ENCODE data around the gene CTNNA2. TPM values are rescaled to one million over a fixed set of nuclear protein-coding genes. Genes with fewer than 3 reads are reported as not detected.

The CTNNA2 gene
- total and polyA plus RNA-seq, 8 donors: 0.28 to 5.7 (median 0.44) TPM; not detected in 4

GRCh38 chr2:80147690-80148089, 634.8 kb downstream of the CTNNA2 start:
- Histone ChIP-seq H3K36me3 (no peaks in the 10 kb centered on the region), H3K9me3 (no peaks in the 10 kb centered on the region), H3K27me3 (no peaks in the 10 kb centered on the region), H3K4me3 (no peak overlapping the region), H3K4me1 (no peaks in the 10 kb centered on the region), H3K27ac (no peak overlapping the region)
- 56 to 67% (median 65%) methylated on average over 3 of the region's 3 CpGs for WGBS, 5 donors
- no peak for DNase-seq
- intact Hi-C loops (cut with DNase I; ENCODE audit: low total_unique reads): no loop called here
- TF ChIP-seq CTCF (IDR thresholded peaks at IDR 0.05) (no peak), POLR2A (IDR thresholded peaks at IDR 0.05) (no peak), EP300 (IDR thresholded peaks at IDR 0.05) (no peak)

- no peak for DNase-seq
- Histone ChIP-seq H3K27me3 (no peaks in the 10 kb centered on the region), H3K27ac (no peak overlapping the region), H3K4me3 (no peak overlapping the region), H3K36me3 (no peaks in the 10 kb centered on the region), H3K4me1 (no peaks in the 10 kb centered on the region), H3K9me3 (no peaks in the 10 kb centered on the region)
- 84 to 98% (median 95%) methylated on average over 2 of the region's 2 CpGs for WGBS, 5 donors
- TF ChIP-seq CTCF (IDR thresholded peaks at IDR 0.05) (no peak), POLR2A (IDR thresholded peaks at IDR 0.05) (no peak), EP300 (IDR thresholded peaks at IDR 0.05) (no peak), POLR2AphosphoS5 (IDR thresholded peaks at IDR 0.05) (no peak)
- intact Hi-C loops (cut with DNase I; ENCODE audit: low total_unique reads): no loop called here
Observed at GRCh38 chr2:80148906-80149305, 636.1 kb downstream of the CTNNA2 start.

- WGBS, 5 donors: 82 to 93% (median 92%) methylated on average over 1 of the region's 1 CpG
- Histone ChIP-seq H3K27me3 (no peaks in the 10 kb centered on the region), H3K4me1 (no peaks in the 10 kb centered on the region), H3K9me3 (no peaks in the 10 kb centered on the region), H3K4me3 (no peak overlapping the region), H3K27ac (no peak overlapping the region), H3K36me3 (no peaks in the 10 kb centered on the region)
- intact Hi-C loops (cut with DNase I; ENCODE audit: low total_unique reads): no loop called here
- TF ChIP-seq EP300 (IDR thresholded peaks at IDR 0.05) (no peak), POLR2A (IDR thresholded peaks at IDR 0.05) (no peak), CTCF (IDR thresholded peaks at IDR 0.05) (no peak), POLR2AphosphoS5 (IDR thresholded peaks at IDR 0.05) (no peak)
- DNase-seq: no peak
Observed at GRCh38 chr2:80149991-80150390, 637.1 kb downstream of the CTNNA2 start.

GRCh38 chr2:80151248-80151647, 638.4 kb downstream of the CTNNA2 start:
- TF ChIP-seq POLR2AphosphoS5 (IDR thresholded peaks at IDR 0.05) (no peak), EP300 (IDR thresholded peaks at IDR 0.05) (no peak), POLR2A (IDR thresholded peaks at IDR 0.05) (no peak), CTCF (IDR thresholded peaks at IDR 0.05) (no peak)
- intact Hi-C loops (cut with DNase I; ENCODE audit: low total_unique reads): no loop called here
- Histone ChIP-seq H3K27me3 (no peaks in the 10 kb centered on the region), H3K9me3 (no peaks in the 10 kb centered on the region), H3K27ac (no peak overlapping the region), H3K4me3 (no peak overlapping the region), H3K36me3 (no peaks in the 10 kb centered on the region), H3K4me1 (no peaks in the 10 kb centered on the region)
- DNase-seq: no peak
